Activated CD4-positive, alpha-beta T cell treated with anti-CD3 and anti-CD28 coated beads, Interleukin-2, amount 10 ng/mL, durations not matched to agents 7 days and 5 days (primary cell): ENCODE measurements around the gene SLC7A1. TPM values are rescaled to one million over a fixed set of nuclear protein-coding genes. Genes with fewer than 3 reads are reported as not detected.
"Not testable (repeated sequence)": the region's sequence is repeated elsewhere in the genome, so short reads cannot be mapped to it uniquely, and the experiment has no call there.

ENCODE experiments used
- CTCF ChIA-PET: fragments of 350-600 bp; sonication (Branson Sonifier 250); formaldehyde crosslinking; loops from one replicate; lab custom pipeline; 2021; ENCODE audit warnings: antibody characterized with exemption; lab: Charles Lee
- POLR2A ChIA-PET: fragments of 350-600 bp; sonication (Branson Sonifier 250); formaldehyde crosslinking; loops from one replicate; lab custom pipeline; 2021; ENCODE audit warnings: antibody characterized with exemption; lab: Charles Lee
- DNase-seq: peaks from one replicate; pipeline ENCODE4 v3.0.0-alpha.2; 2020
- H3K27ac Mint-ChIP-seq: one replicate; pipeline ENCODE4 v1.8.0; 2021; ENCODE audit warnings: mild to moderate bottlenecking, moderate library complexity, mixed read lengths
- H3K27me3 Mint-ChIP-seq: one replicate; pipeline ENCODE4 v1.8.0; 2021; ENCODE audit warnings: mixed read lengths
- H3K36me3 Mint-ChIP-seq: one replicate; pipeline ENCODE4 v1.8.0; 2021; ENCODE audit warnings: low read depth, mixed read lengths
- H3K4me1 Mint-ChIP-seq: one replicate; pipeline ENCODE4 v1.8.0; 2021; ENCODE audit warnings: mixed read lengths
- H3K4me3 Mint-ChIP-seq: one replicate; pipeline ENCODE4 v1.8.0; 2021; ENCODE audit warnings: mild to moderate bottlenecking, moderate library complexity, mixed read lengths
- H3K9me3 Mint-ChIP-seq: one replicate; pipeline ENCODE4 v1.8.0; 2021; ENCODE audit warnings: mixed read lengths
- total RNA-seq, 2 experiments: library from RNA; stranded (reverse); gene quantifications; one replicate each; pipeline ENCODE4 v1.2.3, GENCODE V29; 2021

The SLC7A1 gene
- 10 to 100 TPM; 64.5 to 77.5 TPM for total RNA-seq

DNA sequence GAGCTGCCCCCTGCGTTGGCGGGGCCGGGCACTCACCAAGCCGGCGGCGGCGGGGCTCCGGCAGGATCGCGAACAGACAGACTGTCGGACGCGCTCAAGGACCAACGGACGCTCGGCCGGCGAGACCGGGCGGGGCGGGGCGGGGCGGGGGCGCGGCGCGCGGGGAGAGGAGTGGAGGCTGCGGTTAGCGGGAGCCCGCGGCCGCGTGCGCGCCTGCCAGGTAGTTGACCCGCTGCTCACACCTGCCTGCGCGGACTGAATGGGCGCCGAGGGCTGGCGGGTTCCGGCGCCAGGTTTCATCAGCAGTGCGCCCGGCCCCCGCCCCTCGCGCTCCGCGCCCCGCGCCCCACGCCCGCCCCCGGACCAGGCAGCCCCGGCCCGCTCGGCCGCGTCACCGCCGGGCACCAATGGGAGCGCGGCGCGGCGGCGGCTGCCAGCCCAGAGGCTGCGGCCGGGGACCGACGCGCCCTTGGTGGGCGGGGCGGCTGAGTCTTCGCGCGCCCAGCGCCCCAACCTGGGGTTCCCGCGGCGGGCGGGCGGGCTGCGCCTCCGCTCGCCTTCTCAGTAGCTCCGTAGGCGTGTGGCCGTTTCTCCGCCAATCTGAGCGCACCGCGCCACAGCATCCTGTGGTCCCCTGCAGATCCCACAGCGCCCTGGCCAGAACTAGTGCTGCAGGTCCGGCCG is at the start of gene SLC7A1:
SLC7A1 (minus strand) TSS at position 309 of the 684 bp plus-strand sequence. CDS start 59,500 bp downstream, outside the sequence.
- DNase-seq, result peak; percentile 84
- Mint-ChIP-seq H3K36me3 (peaks cover 3% of the 10 kb centered on the region), H3K9me3 (no peaks in the 10 kb centered on the region), H3K4me1 (peaks cover 43% of the 10 kb centered on the region), H3K4me3 (peak within 1 kb of the TSS; percentile 84), H3K27me3 (peaks cover 7% of the 10 kb centered on the region), H3K27ac (peak within 1 kb of the TSS; percentile 94)
- ChIA-PET CTCF (interaction anchor here (0.6 to 1.7 kb wide), 6 partner anchors 9 to 841 kb away, joined by 3 to 4 read pairs (median 3); no protein-coding TSS in a partner anchor), POLR2A (no interaction called here)

DNA sequence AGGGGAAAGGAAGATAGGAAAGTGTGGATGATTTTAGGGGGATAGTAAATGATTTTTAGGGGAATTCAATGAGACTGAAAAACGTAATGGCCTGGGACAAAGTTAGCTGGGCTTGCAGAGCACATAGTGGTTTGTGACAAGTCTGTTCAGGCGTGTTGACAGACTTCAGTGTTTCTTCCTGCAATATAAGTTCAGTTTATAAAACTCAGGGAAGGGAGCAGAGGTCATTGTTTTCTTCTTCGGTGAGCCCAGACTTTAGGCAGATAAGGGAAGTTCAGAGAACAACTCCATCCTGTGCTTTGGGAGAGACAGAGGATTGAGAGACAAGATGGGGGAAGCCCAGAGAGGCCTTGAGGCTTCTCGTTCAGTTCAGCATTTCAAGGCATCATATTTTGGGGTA is 45.2 kb upstream of the SLC7A1 start:
- Mint-ChIP-seq H3K27me3 (peaks cover 8% of the 10 kb centered on the region), H3K4me1 (no peaks in the 10 kb centered on the region), H3K9me3 (peaks cover 6% of the 10 kb centered on the region), H3K27ac (no peak overlapping the region), H3K36me3 (no peaks in the 10 kb centered on the region), H3K4me3 (no peak overlapping the region)
- ChIA-PET POLR2A (no interaction called here), CTCF (no interaction called here)
- DNase-seq, result no peak

DNA sequence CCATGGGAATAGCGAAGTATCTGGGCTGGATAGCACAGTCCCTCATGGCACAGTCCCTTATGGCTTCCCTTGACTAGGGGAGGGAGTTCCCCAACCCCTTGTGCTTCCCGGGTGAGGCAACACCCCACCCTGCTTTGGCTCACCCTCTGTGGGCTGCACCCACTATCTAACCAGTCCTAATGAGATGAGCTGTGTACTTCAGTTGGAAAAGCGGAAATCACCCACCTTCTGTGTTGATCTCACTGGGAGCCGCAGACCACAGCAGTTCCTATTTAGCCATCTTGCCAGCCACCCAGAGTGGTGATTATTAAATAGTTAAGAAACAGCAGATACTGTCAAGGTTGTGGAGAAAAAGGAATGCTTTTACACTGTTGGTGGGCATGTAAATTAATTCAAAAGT is 41.3 kb upstream of the SLC7A1 start:
- DNase-seq, H3K4me3 Mint-ChIP-seq, H3K36me3 Mint-ChIP-seq, H3K4me1 Mint-ChIP-seq, CTCF ChIA-PET, H3K27ac Mint-ChIP-seq, POLR2A ChIA-PET: not testable (repeated sequence)
- peaks cover 12% of the 10 kb centered on the region for H3K9me3 Mint-ChIP-seq
- H3K27me3 Mint-ChIP-seq, result peaks cover 39% of the 10 kb centered on the region

DNA sequence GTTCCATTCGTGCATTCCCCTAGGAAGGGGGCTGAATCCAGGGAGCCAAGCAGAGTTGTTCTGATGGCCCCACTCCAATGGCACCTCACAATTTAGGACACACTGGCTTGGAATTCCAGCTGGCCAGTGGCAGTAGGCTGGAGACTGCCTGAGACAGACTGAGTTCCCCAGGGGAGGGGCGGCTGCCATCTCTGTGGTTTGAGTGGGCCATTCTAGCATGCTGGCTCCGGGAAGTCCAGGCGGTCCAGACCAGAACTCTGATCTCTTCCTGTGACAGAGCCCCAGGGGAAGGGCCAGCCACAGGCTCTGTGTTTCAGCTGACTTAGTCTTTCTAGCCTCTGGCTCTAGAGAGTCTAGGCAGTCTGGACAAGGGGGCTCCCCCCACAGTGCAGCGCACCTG is 29.5 kb upstream of the SLC7A1 start:
- Mint-ChIP-seq H3K36me3 (no peaks in the 10 kb centered on the region), H3K9me3 (no peaks in the 10 kb centered on the region), H3K27ac (no peak overlapping the region), H3K4me1 (no peaks in the 10 kb centered on the region), H3K4me3 (no peak overlapping the region), H3K27me3 (peaks cover 50% of the 10 kb centered on the region)
- POLR2A ChIA-PET, result no interaction called here
- DNase-seq, result no peak
- CTCF ChIA-PET, result no interaction called here

DNA sequence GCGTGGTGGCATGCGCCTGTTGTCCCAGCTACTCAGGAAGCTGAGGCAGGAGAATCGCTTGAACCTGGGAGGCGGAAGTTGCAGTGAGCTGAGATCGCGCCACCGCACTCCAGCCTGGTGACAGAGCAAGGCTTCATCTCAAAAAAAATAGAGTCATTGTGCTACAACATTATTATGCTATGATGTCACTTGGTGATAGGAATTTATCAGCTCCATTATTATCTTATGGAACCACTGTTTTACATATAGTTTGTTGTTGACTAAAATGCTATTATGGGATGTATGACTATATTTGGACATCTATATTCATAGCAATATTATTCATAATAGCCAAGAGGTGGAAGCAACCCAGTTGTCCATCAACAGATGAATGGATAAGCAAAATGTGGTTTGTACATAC is 26.4 kb upstream of the SLC7A1 start:
- H3K9me3 Mint-ChIP-seq, result no peaks in the 10 kb centered on the region

DNA sequence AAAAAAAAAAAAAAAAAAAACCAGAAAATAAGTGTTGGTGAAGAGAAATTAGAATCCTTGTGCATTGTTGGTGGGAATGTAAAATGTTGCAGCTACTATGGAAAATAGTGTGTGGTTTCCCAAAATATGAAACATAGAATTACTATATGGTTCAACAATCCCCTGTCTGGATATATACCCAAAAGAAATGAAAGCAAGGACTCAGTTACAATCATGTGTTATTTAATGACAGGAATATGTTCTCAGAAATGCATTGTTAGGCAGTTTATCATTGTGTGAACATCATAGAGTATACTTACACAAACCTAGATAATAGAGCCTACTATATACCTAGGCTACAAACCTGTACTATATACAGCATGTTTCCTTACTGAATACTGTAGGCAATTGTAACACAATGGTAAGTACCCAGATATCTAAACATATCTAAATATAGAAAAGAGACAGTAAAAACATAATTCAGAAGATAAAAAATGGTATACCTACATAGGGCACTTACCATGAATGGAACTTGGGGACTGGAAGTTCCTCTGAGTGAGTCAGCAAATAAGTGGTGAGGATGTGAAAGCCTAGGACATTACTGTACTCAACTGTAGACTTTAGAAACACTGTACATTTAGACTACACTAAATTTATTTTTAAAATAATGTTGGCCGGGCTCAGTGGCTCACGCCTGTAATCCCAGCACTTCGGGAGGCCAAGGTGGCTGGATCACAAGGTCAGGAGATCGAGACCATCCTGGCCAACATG is 25.7 kb upstream of the SLC7A1 start:
- Mint-ChIP-seq H3K4me1 (no peaks in the 10 kb centered on the region), H3K4me3 (no peak overlapping the region), H3K9me3 (no peaks in the 10 kb centered on the region), H3K27me3 (peaks cover 48% of the 10 kb centered on the region), H3K36me3 (no peaks in the 10 kb centered on the region), H3K27ac (no peak overlapping the region)
- DNase-seq, result no peak
- ChIA-PET POLR2A (no interaction called here), CTCF (interaction anchor here (0.6 kb wide), 1 partner anchor 73 kb away, joined by 3 read pairs; no protein-coding TSS in a partner anchor)

More for the DNA sequence above, 26.4 kb upstream of the SLC7A1 start:
- ChIA-PET CTCF (no interaction called here), POLR2A (no interaction called here)
- Mint-ChIP-seq H3K27ac (no peak overlapping the region), H3K36me3 (no peaks in the 10 kb centered on the region), H3K4me3 (no peak overlapping the region), H3K27me3 (peaks cover 46% of the 10 kb centered on the region), H3K4me1 (no peaks in the 10 kb centered on the region)
- no peak for DNase-seq

DNA sequence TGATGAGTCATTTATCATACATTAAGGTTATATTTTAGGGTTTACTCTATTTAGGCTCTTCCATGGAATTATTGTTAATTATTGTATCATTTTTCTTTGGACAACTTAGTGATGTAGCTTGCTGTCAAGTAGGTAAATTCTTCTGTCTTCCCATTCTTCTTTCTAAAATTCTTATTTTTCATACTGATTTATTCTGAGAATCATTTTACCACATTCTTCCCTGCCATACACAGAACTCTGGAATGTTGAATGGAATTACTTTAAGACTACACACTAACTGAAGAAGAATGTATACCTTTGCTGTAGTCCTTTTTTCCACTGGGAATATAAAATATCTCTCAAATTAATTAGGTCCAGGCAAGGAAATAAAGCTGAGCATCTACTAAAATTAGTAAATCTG is 24.5 kb upstream of the SLC7A1 start:
- no peaks in the 10 kb centered on the region for H3K9me3 Mint-ChIP-seq
- DNase-seq, result no peak
- no peak overlapping the region for H3K4me3 Mint-ChIP-seq
- ChIA-PET POLR2A (no interaction called here), CTCF (no interaction called here)
- H3K4me1 Mint-ChIP-seq, result no peaks in the 10 kb centered on the region
- peaks cover 58% of the 10 kb centered on the region for H3K27me3 Mint-ChIP-seq
- H3K27ac Mint-ChIP-seq, result no peak overlapping the region
- no peaks in the 10 kb centered on the region for H3K36me3 Mint-ChIP-seq

DNA sequence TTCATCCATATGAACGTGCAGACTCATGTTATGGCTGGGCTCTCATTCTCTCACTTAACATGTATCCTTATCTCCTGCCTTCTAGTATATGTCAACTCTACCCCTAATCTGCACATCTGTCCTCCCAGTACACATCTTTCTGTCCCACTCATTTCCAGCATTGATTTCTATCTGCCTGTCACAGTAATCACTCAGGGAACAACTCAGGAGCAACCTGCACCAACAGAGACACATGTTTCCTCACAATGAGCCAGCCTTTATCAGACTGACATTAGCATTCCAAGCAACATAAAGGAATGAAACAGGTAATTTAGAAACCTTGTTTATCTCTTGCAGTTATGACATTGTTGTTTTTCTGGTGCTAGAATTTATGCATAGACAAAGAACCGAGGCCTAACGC is 17.6 kb upstream of the SLC7A1 start:
- no peaks in the 10 kb centered on the region for H3K9me3 Mint-ChIP-seq
- no peak overlapping the region for H3K4me3 Mint-ChIP-seq
- H3K27me3 Mint-ChIP-seq, result peaks cover 54% of the 10 kb centered on the region
- no peaks in the 10 kb centered on the region for H3K36me3 Mint-ChIP-seq
- CTCF ChIA-PET, result no interaction called here
- H3K27ac Mint-ChIP-seq, result no peak overlapping the region
- POLR2A ChIA-PET, result no interaction called here
- no peaks in the 10 kb centered on the region for H3K4me1 Mint-ChIP-seq
- no peak for DNase-seq

DNA sequence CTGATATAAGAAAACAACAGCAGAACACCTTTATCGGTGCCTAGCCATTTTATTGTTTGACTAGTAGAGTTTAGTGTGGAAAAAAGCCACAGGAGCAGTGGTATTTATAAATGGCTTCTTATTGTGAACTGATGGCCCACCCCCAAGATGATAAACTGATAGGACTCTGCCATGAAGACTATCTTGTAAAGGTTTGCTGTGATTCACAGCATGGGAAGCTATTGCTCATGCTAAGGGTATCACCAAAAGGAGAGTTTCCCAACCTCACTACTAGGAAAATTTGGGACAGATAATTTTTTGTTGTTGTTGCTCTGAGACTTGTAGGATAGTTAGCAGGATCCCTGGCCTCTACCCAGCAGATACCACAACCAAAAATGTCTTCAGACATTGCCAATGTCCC is 12.0 kb upstream of the SLC7A1 start:
- no peak for DNase-seq
- no peaks in the 10 kb centered on the region for H3K36me3 Mint-ChIP-seq
- H3K27ac Mint-ChIP-seq, result no peak overlapping the region
- H3K4me3 Mint-ChIP-seq, result no peak overlapping the region
- CTCF ChIA-PET, result interaction anchor here (1.0 kb wide), 1 partner anchor 55 kb away, joined by 3 read pairs; no protein-coding TSS in a partner anchor
- POLR2A ChIA-PET, result no interaction called here
- no peaks in the 10 kb centered on the region for H3K4me1 Mint-ChIP-seq
- H3K9me3 Mint-ChIP-seq, result no peaks in the 10 kb centered on the region
- H3K27me3 Mint-ChIP-seq, result peaks cover 13% of the 10 kb centered on the region

DNA sequence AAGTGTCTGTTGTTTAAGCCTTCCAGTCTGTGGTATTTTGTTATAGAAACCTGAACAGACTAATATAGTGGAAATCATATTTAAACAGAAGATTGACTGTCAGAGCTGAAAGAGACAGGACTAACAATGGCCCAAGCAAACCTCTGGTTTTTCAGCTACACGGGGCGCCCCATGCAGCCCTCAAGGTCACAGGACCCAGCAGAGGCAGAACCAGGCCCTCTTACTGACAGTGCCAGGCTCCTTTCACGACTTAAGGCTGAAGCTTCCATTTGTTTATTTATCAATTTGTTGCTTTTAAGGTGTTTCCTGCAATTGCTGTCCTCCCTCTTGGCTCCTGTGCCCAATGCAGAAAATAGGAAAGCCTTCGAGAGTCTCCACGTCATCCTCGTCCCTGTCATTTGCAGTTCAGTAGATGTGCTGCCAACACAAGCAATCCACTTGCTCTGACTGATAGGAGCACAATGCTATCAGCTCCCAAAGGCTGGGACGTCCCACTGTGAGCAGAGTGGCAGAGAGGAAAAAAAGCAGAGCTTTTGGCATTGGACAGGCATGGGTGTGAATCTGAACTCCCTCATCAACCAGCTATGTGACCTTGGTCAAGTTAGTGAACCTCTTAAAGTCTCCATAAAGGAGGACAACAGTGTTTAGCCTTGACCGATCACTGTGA is 10.5 kb upstream of the SLC7A1 start:
- H3K27ac Mint-ChIP-seq, result no peak overlapping the region
- no peaks in the 10 kb centered on the region for H3K9me3 Mint-ChIP-seq
- ChIA-PET CTCF (no interaction called here), POLR2A (no interaction called here)
- no peaks in the 10 kb centered on the region for H3K36me3 Mint-ChIP-seq
- no peaks in the 10 kb centered on the region for H3K4me1 Mint-ChIP-seq
- DNase-seq, result no peak
- H3K27me3 Mint-ChIP-seq, result peaks cover 8% of the 10 kb centered on the region
- H3K4me3 Mint-ChIP-seq, result no peak overlapping the region

DNA sequence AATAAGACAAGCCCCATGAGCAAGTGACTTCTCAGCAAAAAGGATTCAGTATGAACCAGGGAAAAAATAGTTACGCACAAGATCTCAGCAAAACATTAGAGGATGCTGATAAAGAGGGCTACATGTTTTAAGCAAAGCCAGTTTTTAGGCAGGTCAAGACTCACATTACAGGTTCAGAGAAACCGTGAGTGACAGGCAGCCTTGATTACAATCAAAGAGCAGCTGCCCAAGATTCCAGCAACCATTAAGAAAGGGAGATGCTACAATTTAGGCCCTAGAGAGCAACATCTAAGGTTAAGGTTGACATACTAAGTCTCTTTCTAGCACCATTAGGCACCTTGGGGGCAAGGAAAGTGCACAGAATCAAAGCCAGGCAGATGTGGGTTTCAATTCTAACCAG is 2.8 kb upstream of the SLC7A1 start:
- DNase-seq, result no peak
- Mint-ChIP-seq H3K27me3 (peaks cover 10% of the 10 kb centered on the region), H3K9me3 (no peaks in the 10 kb centered on the region), H3K4me1 (peaks cover 18% of the 10 kb centered on the region), H3K27ac (no peak overlapping the region), H3K36me3 (no peaks in the 10 kb centered on the region), H3K4me3 (no peak overlapping the region)
- ChIA-PET POLR2A (no interaction called here), CTCF (no interaction called here)

DNA sequence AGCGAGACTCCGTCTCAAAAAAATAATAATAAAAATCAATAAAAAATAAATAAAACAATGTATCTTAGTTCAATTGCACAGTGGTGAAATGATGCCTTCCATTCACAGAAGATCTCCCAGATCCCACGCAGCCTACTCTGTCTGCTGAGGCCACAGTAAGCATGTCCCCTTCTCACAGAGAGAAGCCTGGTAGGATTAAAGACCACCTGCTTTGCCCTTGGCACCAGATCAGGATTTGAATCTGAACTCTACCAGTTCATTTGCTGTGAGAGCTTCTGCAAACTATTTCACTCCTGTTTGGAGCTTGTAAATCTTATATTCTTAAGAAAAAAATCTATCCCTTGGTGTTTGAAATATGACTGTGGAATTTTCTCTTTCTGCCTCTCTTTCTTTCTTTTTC is 2.2 kb upstream of the SLC7A1 start:
- Mint-ChIP-seq H3K36me3 (no peaks in the 10 kb centered on the region), H3K9me3 (no peaks in the 10 kb centered on the region), H3K4me1 (peaks cover 24% of the 10 kb centered on the region), H3K4me3 (no peak overlapping the region), H3K27me3 (peaks cover 8% of the 10 kb centered on the region), H3K27ac (no peak overlapping the region)
- POLR2A ChIA-PET, result no interaction called here
- DNase-seq, result no peak
- CTCF ChIA-PET, result no interaction called here

DNA sequence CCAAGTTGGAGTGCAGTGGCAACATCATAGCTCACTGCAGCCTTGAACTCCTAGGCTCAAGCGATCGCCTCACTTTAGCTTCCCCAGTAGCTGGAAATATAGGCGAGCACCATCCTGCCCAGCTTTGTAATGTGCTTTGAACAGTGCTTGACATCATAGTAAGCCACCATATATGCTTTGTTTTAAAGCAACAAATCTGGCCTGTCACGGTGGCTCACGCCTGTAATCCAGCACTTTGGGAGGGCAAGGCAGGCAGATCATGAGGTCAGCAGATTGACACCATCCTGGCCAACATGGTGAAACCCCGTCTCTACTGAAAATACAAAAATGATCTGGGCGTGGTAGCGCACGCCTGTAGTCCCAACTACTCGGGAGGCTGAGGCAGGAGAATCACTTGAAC is 1.8 kb upstream of the SLC7A1 start:
- ChIA-PET CTCF (no interaction called here), POLR2A (no interaction called here)
- Mint-ChIP-seq H3K27ac (no peak overlapping the region), H3K36me3 (no peaks in the 10 kb centered on the region), H3K4me3 (no peak overlapping the region), H3K9me3 (no peaks in the 10 kb centered on the region), H3K27me3 (peaks cover 8% of the 10 kb centered on the region), H3K4me1 (peaks cover 29% of the 10 kb centered on the region)
- DNase-seq, result no peak
